SU-DHL-6 (cell line): ENCODE measurements around the gene USP47.

Source experiments
- EZH2phosphoT487 ChIP-seq: fragments of 200-600 bp; sonication (generic), shearing (Covaris generic); conservative IDR thresholded peaks from 2 replicates; pipeline ENCODE4 v1.6.1; 2018; ENCODE audit warnings: mild to moderate bottlenecking, antibody characterized with exemption, low read length, moderate library complexity, mixed read lengths
- TF ChIP-seq, protein P1 (sequence below): fragments of 200-600 bp; sonication (generic); IDR thresholded peaks from one replicate; pipeline ENCODE4 v1.5.1; 2017; ENCODE audit warnings: antibody characterized with exemption, mild to moderate bottlenecking, low read length, moderate library complexity; ENCODE audit not compliant: insufficient read depth, poor library complexity, severe bottlenecking

DNA sequence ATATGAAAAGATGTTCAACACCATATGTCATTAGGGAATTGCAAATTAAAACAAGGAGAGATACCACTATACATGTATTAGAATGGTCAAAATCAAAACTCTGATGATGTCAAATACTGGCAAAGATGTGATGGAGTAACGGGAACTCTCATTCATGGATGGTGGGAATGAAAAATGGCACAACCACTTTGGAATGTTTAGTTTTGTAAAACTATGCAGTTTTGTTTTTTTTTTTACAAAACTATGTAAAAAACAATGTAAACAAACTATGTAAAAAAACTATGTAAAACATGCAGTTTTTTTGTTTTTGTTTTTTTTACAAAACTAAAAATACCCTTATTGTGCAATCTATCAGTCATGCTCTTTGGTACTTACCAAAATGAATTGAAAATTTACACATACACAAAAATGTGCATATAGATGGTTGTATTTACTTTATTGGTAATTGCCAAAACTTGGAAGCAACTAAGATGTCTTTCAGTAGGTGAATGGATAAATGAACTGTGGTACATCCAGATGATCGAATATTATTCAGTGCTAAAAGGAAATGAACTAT, 5.0 kb upstream of the USP47 start:
- TF ChIP-seq, protein P1, sequence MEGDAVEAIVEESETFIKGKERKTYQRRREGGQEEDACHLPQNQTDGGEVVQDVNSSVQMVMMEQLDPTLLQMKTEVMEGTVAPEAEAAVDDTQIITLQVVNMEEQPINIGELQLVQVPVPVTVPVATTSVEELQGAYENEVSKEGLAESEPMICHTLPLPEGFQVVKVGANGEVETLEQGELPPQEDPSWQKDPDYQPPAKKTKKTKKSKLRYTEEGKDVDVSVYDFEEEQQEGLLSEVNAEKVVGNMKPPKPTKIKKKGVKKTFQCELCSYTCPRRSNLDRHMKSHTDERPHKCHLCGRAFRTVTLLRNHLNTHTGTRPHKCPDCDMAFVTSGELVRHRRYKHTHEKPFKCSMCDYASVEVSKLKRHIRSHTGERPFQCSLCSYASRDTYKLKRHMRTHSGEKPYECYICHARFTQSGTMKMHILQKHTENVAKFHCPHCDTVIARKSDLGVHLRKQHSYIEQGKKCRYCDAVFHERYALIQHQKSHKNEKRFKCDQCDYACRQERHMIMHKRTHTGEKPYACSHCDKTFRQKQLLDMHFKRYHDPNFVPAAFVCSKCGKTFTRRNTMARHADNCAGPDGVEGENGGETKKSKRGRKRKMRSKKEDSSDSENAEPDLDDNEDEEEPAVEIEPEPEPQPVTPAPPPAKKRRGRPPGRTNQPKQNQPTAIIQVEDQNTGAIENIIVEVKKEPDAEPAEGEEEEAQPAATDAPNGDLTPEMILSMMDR, result no peak
- TF ChIP-seq EZH2phosphoT487, result no peak
